Stimulated activated naive CD8-positive, alpha-beta T cell treated with anti-CD3 and anti-CD28 coated beads, Interleukin-15, Interleukin-2, amounts not matched to agents 100 ng/mL and 50 ng/mL, for 24 hours (primary cell): Measurements from ENCODE around the gene MYL7.
"Not testable (repeated sequence)": the region's sequence is repeated elsewhere in the genome, so short reads cannot be mapped to it uniquely, and the experiment has no call there.

ENCODE experiments used
- H3K27ac Mint-ChIP-seq: one replicate; pipeline ENCODE4 v1.8.0; 2021; ENCODE audit warnings: mild to moderate bottlenecking, mixed read lengths
- H3K27me3 Mint-ChIP-seq: one replicate; pipeline ENCODE4 v1.8.0; 2021; ENCODE audit warnings: mixed read lengths
- H3K36me3 Mint-ChIP-seq: one replicate; pipeline ENCODE4 v1.8.0; 2021; ENCODE audit warnings: low read depth, mixed read lengths
- H3K4me1 Mint-ChIP-seq: one replicate; pipeline ENCODE4 v1.8.0; 2021; ENCODE audit warnings: low read depth, mixed read lengths
- H3K4me3 Mint-ChIP-seq: one replicate; pipeline ENCODE4 v1.8.0; 2021; ENCODE audit warnings: mild to moderate bottlenecking, mixed read lengths
- H3K9me3 Mint-ChIP-seq: one replicate; pipeline ENCODE4 v1.8.0; 2021; ENCODE audit warnings: mixed read lengths

MYL7 gene

DNA sequence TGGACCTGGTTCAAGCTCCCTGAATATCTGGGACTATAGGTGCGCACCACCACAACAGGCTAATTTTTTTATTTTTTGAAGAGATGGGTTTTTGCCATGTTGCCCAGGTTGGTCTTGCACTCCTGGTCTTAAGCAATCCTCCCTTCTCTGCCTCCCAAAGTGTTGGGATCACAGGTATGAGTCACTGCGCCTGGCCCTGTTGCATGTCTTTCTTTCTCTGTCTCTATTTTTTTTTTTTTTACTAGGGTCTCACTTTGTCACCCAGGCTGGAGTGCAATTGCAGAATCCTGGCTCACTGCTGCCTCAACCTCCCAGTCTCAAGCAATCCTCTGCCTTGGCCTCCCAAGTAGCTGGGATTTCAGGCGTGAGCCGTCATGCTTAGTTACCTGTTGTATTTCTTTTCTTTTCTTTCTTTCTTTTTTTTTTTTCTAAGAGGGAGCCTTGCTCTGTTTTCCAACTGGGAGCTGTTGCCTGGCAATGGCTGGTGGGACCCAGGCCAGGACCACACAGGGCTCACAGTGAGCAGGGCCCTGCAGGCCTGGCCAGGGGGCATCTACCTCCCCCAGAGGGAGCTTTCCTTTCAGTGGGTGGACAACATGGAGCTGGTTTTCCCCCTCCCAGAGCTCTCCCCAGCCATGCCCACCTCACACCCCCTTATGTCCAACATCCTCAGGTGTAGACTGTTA, 6.0 kb downstream of the MYL7 start:
- H3K9me3 Mint-ChIP-seq, result no peaks in the 10 kb centered on the region
- no peaks in the 10 kb centered on the region for H3K27me3 Mint-ChIP-seq
- H3K4me1 Mint-ChIP-seq, result no peaks in the 10 kb centered on the region
- H3K27ac Mint-ChIP-seq, result no peak overlapping the region
- H3K36me3 Mint-ChIP-seq, result no peaks in the 10 kb centered on the region
- no peak overlapping the region for H3K4me3 Mint-ChIP-seq

DNA sequence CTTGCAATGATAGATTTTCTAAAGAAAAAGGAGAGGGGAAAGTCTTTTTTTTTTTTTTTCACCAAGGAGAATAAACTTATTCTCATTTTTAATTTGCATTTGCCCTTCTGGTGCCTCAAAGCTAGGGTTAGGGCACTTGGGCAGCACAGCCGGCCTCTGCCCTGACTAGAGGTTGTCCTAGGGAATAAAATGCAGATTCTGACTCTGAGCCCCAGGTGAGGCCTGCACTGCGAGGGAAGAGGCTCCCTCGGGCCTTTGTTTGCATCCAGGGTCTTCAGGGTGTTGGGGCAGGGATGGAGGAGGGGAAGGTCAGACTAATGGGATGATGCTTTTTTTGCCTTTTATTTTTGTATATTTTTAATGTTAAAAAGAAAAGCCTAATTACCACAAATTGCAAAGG, 7.8 kb downstream of the MYL7 start:
- no peaks in the 10 kb centered on the region for H3K36me3 Mint-ChIP-seq
- H3K4me3 Mint-ChIP-seq, result no peak overlapping the region
- H3K27me3 Mint-ChIP-seq, result no peaks in the 10 kb centered on the region

DNA sequence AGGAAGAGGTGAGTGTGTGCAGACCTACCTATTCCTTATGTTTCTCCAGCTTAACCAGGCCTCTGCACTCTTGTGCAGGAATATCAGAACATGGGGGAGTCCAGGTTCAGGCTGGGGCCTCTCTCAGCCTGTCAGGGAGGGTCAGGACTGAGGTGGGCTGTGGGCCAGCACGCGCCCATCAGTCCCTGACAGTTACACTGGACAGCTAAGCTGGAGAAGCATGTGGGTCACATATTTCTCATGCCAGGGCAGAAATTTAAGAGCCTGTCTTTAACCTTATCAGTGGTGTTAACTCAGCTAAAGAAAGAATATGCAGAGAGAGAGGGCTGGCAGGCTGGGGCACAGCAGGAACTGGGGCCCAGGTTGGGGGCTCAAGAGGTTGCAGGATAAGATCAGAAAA, 9.1 kb downstream of the MYL7 start:
- H3K27ac Mint-ChIP-seq, result no peak overlapping the region
- H3K4me1 Mint-ChIP-seq, result no peaks in the 10 kb centered on the region
- H3K27me3 Mint-ChIP-seq, result no peaks in the 10 kb centered on the region
- H3K9me3 Mint-ChIP-seq, result no peaks in the 10 kb centered on the region
- peaks cover 4% of the 10 kb centered on the region for H3K36me3 Mint-ChIP-seq
- H3K4me3 Mint-ChIP-seq, result no peak overlapping the region

More for the DNA sequence above, 7.8 kb downstream of the MYL7 start:
- no peaks in the 10 kb centered on the region for H3K9me3 Mint-ChIP-seq
- no peak overlapping the region for H3K27ac Mint-ChIP-seq
- H3K4me1 Mint-ChIP-seq, result no peaks in the 10 kb centered on the region

DNA sequence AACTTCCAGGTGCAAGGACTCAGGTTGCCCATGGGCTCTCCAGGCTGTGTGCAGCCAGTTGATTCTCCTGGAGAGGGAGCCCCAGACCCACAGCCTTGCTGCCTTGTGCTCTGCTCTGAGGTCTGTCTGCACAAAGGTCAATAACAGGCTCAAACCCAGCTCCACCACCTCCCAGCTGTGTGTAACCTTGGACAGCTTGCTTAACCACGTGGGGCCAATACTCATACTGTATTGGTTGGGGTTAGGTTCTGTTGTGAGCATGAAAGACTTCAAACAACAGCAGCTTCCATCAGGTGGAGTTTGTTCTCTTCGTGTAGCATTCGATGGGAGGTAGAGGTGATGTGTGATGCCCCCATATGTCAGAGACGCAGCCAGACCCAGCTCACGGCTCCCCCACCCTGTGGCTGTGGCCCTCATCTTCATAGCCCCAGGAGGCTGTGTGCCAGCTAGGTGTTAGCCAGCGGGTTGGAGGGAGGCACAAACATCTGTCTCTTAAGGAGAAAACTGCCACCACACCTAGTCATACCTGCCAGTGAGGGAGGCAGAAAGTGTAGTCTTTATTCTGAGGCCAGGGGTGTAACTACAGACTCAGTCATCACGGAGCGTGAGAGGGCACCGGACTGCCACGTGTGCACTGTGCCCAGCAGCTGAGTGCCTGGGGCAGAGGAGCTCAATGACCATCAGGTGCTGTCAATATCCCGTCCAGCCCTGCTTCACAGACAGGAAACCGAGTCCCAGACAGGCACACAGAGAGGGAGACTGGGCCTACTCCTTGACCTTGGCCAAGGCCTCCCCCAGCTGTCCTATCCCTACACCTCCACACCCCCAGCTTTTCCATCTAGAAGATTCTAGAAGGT, 9.7 kb downstream of the MYL7 start:
- H3K9me3 Mint-ChIP-seq, result no peaks in the 10 kb centered on the region
- no peaks in the 10 kb centered on the region for H3K4me1 Mint-ChIP-seq
- no peak overlapping the region for H3K27ac Mint-ChIP-seq
- no peak overlapping the region for H3K4me3 Mint-ChIP-seq
- no peaks in the 10 kb centered on the region for H3K27me3 Mint-ChIP-seq
- peaks cover 4% of the 10 kb centered on the region for H3K36me3 Mint-ChIP-seq

DNA sequence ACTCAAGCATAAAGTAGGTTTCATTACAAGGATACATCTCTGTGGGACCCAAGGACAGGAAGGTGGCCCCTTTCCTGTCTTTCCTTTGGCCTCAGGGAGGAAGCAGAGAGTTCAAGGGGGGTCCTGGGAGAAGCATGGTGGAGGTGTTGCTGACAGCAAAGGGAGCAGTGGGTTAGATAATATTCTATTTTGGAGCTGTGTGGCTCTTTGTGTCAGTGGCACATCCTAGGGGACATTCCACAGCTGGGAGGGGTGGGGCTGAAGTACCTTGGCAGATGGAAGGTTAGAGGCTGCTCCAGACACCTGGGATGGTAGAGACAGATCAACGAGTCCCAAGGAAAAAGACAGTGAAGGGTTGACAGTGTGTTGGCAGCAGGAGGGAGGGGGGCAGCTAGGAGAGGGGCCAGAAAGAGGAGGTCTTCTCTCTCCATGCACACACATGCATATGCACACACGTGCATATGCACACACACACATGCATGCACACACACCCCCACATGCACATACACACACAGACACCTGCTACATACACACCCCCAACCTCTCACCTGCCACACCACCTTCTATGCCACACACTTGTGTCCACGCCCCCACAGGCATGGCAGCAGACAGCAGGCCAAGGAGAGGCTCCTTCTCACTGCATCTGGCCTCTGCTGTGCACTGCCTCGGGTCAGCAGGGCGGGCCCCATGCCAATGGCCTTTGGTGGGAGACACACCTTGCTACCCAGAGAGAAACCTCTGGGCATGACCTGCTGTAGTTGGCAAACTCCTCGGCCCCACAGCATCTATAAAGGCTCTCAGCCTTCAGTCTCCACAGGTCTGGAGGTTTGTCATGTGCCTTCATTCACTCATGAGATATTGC, 12.2 kb downstream of the MYL7 start:
- no peaks in the 10 kb centered on the region for H3K9me3 Mint-ChIP-seq
- H3K27me3 Mint-ChIP-seq, result no peaks in the 10 kb centered on the region
- H3K4me1 Mint-ChIP-seq, result peaks cover 3% of the 10 kb centered on the region
- no peak overlapping the region for H3K27ac Mint-ChIP-seq
- peaks cover 4% of the 10 kb centered on the region for H3K36me3 Mint-ChIP-seq
- H3K4me3 Mint-ChIP-seq, result no peak overlapping the region

DNA sequence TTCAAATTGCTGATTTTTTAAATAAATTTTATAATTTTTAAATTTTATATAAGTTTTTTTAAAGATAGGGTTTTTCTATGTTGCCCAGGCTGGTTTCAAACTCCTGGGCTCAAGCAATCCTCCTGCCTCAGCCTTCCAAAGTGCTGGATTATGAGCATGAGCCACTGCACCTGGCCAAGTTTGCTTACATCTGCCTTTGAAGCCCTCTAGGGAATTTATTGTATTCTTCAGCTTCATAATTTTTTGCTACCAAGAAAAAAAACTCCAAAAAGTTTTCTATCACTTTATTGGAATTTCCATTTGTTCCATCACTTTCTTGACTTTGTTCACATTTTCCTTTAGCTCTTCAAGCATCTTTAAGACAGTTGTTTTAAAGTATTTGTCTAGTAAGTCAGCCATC, 14.0 kb downstream of the MYL7 start:
- no peak overlapping the region for H3K27ac Mint-ChIP-seq
- H3K36me3 Mint-ChIP-seq, result peaks cover 11% of the 10 kb centered on the region
- H3K4me1 Mint-ChIP-seq, result peaks cover 12% of the 10 kb centered on the region
- H3K9me3 Mint-ChIP-seq, result no peaks in the 10 kb centered on the region
- no peak overlapping the region for H3K4me3 Mint-ChIP-seq
- H3K27me3 Mint-ChIP-seq, result no peaks in the 10 kb centered on the region

DNA sequence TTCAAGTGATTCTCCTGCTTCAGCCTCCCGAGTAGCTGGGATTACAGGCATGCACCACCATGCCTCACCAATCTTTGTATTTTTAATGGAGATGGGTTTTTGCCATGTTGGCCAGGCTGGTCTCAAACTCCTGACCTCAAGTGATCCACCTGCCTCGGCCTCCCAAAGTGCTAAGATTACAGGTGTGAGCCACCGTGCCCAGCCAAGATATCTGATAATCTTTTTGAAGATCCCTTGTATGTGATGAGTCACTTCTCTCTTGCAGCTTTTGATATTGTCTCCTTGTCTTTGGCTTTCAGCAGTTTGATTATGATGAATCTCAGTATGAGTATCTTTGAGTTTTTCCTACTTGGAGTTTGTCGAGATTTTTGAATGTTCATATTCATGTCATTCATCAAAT, 14.6 kb downstream of the MYL7 start:
- H3K9me3 Mint-ChIP-seq, H3K4me3 Mint-ChIP-seq: not testable (repeated sequence)
- H3K4me1 Mint-ChIP-seq, result peaks cover 17% of the 10 kb centered on the region

DNA sequence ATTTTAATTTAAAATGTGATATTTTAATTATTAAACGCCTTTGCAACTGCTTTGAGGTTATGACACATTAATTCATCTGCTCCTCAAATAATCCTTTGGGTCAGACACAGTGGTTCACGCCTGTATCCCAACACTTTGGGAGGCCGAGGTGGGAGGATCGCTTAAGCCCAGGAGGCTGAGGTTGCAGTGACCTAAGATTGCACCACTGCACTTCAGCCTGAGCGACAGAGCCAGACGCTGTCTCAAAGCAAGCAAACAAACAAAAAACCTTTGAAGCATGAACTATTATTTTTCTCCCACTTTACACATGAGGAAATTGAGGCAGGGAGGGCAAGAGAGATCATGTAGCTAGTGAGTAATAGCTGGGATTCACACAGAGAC, 16.3 kb downstream of the MYL7 start:
- Mint-ChIP-seq H3K9me3 (no peaks in the 10 kb centered on the region), H3K36me3 (peaks cover 29% of the 10 kb centered on the region), H3K27ac (no peak overlapping the region), H3K27me3 (no peaks in the 10 kb centered on the region), H3K4me1 (peaks cover 35% of the 10 kb centered on the region), H3K4me3 (peak overlapping the region; percentile 40)

More for the DNA sequence above, 14.6 kb downstream of the MYL7 start:
- H3K36me3 Mint-ChIP-seq, result peaks cover 12% of the 10 kb centered on the region
- H3K27me3 Mint-ChIP-seq, H3K27ac Mint-ChIP-seq: not testable (repeated sequence)

DNA sequence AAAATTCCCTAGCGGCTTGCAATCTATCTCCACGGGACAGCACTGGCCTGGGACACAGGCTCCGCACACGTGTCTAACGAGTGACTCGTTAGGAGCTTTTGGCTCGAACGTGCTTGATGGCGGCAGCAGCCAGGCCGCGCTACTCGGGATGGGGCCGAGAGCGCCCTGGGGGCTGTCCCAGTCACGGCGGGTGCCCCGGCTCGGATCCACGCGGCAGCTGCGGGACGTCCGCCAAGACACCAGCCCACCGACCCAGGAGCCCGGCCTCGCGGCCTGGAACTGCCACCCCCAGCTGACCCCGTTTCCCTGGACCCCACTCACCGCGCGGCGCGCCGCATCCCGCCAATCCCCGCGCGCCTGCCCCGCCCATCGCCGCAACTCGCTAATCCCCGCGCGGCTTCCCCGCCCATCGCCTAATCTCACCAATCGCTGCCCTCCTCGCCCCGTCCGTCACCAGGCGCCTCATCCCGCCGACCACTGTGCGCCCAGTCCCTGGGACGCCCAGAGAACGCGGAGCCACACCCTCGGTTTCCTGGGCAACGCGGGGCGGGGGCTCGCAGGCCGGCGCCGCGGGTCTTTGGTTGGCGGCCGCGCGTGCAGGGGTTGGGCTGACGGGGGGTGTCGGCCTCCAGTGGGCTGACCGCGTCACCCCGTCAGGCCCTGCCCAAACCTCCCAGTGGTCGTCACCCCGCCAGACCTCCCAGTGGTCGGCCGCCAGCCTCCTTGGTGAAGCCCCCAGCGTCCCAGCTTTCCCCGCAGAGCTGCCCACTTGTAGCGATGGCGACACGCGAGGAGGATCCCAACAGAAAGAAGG, 17.7 kb downstream of the MYL7 start, which contains the start of gene POLD2:
Gene POLD2 (minus strand): TSS at position 359 of the 814 bp plus-strand sequence. CDS start 1,495 bp downstream, outside the sequence.
- H3K36me3 Mint-ChIP-seq, result peaks cover 41% of the 10 kb centered on the region
- H3K4me3 Mint-ChIP-seq, result peak within 1 kb of the TSS; percentile 90
- no peaks in the 10 kb centered on the region for H3K9me3 Mint-ChIP-seq
- H3K27ac Mint-ChIP-seq, result peak within 1 kb of the TSS; percentile 84
- H3K4me1 Mint-ChIP-seq, result peaks cover 44% of the 10 kb centered on the region
- no peaks in the 10 kb centered on the region for H3K27me3 Mint-ChIP-seq

DNA sequence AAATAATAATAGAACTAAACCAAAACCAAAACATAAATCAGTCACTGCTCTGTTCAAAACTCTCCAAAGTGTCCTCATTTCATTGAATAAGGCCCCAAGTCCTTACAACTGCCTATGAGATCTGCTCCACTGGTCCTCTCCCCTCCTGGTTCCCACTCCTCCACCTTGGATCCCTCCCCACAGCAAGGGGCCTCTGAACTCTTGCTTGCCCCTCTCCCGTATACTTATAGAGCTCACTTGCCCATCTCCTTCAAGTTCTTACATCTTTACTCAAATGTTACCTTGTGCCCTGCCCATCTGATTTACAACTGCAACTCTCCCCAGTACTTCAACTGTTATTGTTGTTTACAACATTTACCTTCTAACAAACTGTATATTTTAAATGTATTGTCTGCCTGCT, 18.6 kb downstream of the MYL7 start:
- Mint-ChIP-seq H3K4me3 (peak overlapping the region; percentile 90), H3K4me1 (peaks cover 44% of the 10 kb centered on the region), H3K27me3 (no peaks in the 10 kb centered on the region), H3K36me3 (peaks cover 47% of the 10 kb centered on the region), H3K9me3 (no peaks in the 10 kb centered on the region), H3K27ac (peak overlapping the region; percentile 77)

DNA sequence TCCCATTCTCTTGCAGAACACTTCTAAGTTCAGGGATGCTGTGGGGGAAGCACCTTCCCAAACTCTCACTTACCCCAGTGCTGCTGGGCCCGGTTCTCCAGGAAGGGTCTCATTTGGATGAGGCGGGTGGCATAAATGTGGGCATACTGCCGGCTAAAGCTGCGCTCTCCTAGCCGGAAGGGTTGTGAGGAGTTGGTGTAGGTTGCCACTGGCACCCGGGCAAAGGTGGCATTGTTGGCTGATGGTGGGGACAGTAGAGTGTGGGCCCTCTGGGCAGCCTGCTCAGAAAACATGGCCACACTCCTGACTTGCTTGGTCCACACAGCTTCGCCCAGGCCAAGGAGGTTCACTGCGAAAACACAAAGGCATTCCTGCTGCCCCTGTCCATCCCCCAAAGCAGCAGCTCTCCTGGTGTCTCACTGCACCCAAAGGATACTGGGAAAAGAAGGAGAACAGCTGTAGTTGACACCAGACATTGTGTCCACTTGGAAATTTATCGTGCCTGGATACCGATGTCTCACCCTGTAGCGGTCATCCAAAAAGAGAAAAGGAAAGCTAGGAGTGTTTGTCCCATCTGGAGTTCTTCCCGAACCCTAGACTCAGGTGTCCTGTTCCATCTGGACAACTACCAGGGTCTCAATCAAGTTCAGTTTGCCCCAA, 19.2 kb downstream of the MYL7 start:
- peak overlapping the region; percentile 77 for H3K27ac Mint-ChIP-seq
- peaks cover 47% of the 10 kb centered on the region for H3K36me3 Mint-ChIP-seq

DNA sequence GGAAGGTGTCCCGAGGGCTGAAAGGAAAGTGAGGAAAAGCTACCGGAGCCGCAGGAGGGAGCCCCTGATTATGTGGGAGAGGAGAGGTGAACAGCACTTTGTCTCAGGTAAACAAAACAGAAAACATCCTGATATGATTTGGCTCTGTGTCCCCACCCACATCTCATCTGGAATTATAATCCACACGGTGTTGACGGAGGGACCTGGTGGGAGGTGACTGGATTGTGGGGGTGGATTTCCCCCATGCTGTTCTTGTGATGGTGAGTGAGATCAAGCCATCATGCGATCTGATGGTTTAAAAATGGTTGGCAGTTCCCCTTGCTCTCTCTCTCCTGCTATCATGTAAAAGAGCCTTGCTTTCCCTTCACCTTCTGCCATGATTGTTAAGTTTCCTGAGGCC, 20.7 kb downstream of the MYL7 start:
- Mint-ChIP-seq H3K27ac (peak overlapping the region; percentile 38), H3K36me3 (peaks cover 51% of the 10 kb centered on the region), H3K9me3 (no peaks in the 10 kb centered on the region), H3K4me3 (no peak overlapping the region), H3K4me1 (peaks cover 44% of the 10 kb centered on the region), H3K27me3 (no peaks in the 10 kb centered on the region)

More for the DNA sequence above, 19.2 kb downstream of the MYL7 start:
- peak overlapping the region; percentile 90 for H3K4me3 Mint-ChIP-seq
- no peaks in the 10 kb centered on the region for H3K27me3 Mint-ChIP-seq
- peaks cover 44% of the 10 kb centered on the region for H3K4me1 Mint-ChIP-seq
- H3K9me3 Mint-ChIP-seq, result no peaks in the 10 kb centered on the region

DNA sequence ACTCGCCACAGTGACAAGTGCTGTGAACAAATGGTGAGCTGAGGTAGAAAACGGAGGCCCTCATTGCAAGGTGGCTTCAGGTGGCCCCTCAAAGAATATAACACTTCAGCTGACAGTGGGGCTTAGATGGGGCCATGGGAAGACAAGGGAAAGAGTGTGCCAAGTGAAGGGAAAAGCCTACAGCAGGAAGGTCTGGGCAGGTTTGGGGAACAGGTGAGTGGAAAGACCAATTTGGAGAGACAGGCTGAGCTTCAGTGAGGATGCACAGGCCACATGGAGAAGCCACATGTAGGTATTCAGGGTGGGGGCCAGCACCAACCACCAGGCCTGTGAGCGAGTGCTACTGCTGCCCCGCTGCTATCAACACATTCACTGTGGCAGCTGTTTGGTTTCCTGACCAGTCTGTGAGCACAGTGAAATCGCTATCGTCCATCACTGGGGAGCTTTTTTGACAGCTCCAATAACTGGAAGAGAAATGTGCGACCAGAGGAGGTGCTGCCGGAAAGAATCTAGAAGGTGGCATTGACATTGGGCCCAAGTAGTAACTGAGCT, 21.2 kb downstream of the MYL7 start:
- H3K4me3 Mint-ChIP-seq, result no peak overlapping the region
- peak overlapping the region; percentile 38 for H3K27ac Mint-ChIP-seq
- H3K9me3 Mint-ChIP-seq, result no peaks in the 10 kb centered on the region
- peaks cover 51% of the 10 kb centered on the region for H3K36me3 Mint-ChIP-seq
- H3K27me3 Mint-ChIP-seq, result no peaks in the 10 kb centered on the region
- H3K4me1 Mint-ChIP-seq, result peaks cover 44% of the 10 kb centered on the region
